ENCODE results near the gene DIDO1.

- TF ChIP-seq CTCF (IDR thresholded peaks at IDR 0.05) (no peak), POLR2A (IDR thresholded peaks at IDR 0.05) (no peak)
Measured at GRCh38 chr20:62951896-62952372, 25.6 kb upstream of the DIDO1 start.

All from Peyer's patch (tissue), 4 donors.